Measurements from ENCODE around the gene ZBTB32.
"Not testable (repeated sequence)": the region's sequence is repeated elsewhere in the genome, so short reads cannot be mapped to it uniquely, and the experiment has no call there.

Gene ZBTB32, protein sequence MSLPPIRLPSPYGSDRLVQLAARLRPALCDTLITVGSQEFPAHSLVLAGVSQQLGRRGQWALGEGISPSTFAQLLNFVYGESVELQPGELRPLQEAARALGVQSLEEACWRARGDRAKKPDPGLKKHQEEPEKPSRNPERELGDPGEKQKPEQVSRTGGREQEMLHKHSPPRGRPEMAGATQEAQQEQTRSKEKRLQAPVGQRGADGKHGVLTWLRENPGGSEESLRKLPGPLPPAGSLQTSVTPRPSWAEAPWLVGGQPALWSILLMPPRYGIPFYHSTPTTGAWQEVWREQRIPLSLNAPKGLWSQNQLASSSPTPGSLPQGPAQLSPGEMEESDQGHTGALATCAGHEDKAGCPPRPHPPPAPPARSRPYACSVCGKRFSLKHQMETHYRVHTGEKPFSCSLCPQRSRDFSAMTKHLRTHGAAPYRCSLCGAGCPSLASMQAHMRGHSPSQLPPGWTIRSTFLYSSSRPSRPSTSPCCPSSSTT

GRCh38 chr19:35704218-35704617, at the start of gene ZBTB32:
Gene ZBTB32 (plus strand): TSS chr19:35704558. CDS start chr19:35714627, 10,069 bp downstream.
- no peak for DNase-seq

DNA sequence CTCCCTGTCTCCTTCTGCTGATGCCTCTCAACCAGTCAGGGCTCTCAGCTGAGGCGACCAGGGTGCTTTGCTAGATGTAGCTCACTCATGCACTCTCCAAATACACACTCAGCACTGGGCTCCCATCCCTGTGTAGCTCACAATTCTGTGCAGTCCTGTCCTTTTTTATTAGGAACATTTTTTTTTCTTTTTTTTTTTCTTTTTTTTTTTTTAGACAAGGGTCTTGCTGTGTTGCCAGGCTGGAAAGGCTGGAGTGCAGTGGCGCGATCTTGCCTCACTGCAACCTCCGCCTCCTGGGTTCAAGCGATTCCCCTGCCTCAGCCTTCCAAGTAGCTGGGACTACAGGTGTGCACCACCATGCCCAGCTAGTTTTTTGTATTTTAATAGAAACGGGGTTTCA, 49.5 kb upstream of the ZBTB32 start:
- DNase-seq = not testable (repeated sequence)

DNA sequence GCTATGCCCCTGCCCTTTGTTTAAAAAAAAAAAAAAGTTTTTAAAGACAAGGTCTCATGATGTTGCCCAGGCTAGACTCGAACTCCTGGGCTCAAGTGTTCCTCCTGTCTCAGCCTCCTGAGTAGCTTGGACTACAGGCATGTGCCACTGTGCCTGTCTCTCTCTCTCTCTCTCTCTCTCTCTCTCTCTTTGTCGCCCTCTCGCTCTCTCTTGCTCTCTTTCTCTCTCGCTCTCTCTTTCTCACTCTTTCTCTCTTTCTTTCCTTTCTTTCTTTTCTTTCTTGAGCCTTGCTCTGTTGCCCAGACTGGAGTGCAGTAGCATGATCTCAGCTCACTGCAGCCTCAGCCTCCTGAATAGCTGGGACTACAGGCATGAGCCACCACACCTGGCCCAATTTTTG, 48.8 kb upstream of the ZBTB32 start:
- DNase-seq = no peak

- no peak for DNase-seq
These were observed 47.7 kb upstream of the ZBTB32 start for GRCh38 chr19:35656700-35657099.

- DNase-seq = no peak
These were observed 46.3 kb upstream of the ZBTB32 start for GRCh38 chr19:35657904-35658700.

DNA sequence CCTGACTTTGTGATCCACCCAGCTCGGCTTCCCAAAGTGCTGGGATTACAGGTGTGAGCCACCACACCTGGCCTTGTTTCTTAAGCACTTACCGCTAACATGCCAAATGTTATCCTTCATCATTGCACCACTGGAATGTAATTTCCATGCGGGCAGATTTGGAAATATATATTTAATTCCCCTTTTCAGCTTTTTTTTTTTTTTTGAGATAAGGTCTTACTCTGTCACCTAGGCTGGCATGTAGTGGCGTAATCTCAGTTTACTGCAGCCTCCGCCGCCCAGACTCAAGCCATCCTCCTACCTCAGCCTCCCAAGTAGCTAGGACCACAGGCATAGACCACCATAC, 42.4 kb upstream of the ZBTB32 start:
- no peak for DNase-seq

- no peak for DNase-seq
These were observed 40.4 kb upstream of the ZBTB32 start for GRCh38 chr19:35663981-35664380.

GRCh38 chr19:35665157-35665556, 39.2 kb upstream of the ZBTB32 start:
- DNase-seq = no peak

DNA sequence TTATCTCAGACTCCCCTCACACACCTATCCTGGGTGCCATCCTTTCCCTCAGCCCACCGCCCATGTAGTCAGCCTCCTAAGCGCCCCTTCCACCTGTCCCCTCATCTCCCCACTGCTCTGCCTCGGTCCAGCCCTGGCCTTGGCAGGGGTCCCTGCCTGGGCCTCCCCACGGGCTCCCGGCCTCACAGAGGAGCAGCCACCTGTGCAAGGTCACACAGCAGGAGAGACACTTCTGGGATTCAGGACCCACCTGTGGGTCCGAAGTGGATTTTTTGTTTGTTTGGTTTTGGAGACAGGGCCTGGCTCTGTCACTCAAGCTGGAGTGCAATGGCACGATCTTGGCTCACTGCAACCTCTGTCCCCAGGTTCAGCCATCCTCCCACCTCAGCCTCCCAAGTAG, 38.8 kb upstream of the ZBTB32 start:
- DNase-seq = no peak

DNA sequence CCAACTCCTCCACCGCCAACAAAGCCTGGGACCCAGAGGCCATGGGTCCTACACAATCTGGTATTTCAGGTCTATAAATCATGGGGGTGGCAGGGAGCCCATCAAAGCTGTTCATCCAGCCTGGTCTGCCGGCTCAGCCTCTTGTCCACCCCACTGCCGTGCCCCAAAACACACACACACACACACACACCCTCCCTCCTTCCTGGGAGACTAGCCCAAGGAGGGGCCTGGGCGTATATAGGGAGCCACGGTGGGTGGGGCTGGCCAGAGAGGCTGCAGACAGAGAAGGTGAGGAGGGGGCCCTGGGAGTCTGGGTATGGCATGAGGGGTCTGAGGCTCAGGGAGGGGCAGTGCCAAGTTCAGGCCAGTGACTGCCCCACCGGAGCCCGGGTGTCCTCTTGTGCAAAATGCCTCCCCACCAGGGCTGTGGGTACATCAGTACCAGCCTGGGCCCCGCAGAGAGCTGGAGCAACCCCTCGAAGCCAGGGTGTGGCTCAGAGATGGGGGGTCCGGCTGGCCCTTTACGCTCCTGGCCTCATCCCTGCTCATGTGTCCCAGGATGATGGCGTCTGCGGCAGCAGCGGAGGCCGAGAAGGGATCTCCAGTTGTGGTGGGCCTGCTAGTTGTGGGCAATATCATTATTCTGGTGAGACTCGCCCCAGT, 38.0 kb upstream of the ZBTB32 start, which contains the start of gene UPK1A:
TSS of gene UPK1A (plus strand) at position 267 of the 663 bp plus-strand sequence. CDS start at position 563, 296 bp downstream.
- no peak for DNase-seq

DNA sequence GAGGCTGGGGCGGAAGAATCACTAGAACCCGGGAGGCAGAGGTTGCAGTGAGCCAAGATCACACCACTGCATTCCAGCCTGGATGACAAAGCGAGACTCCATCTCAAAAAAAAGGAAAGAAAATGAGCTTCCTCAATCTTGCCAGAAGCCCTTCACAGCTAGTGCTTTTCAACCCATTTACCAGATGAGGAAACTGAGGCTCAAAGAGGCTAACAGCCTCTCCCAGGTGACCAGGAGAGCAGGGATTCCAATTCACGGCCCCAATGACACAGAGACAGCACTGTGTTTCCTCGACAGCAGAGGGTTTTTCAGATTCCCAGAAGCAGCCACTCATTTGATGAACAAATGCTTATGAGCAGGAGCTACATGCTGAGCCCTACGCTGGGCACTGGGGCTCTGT, 34.8 kb upstream of the ZBTB32 start:
- DNase-seq = no peak

DNA sequence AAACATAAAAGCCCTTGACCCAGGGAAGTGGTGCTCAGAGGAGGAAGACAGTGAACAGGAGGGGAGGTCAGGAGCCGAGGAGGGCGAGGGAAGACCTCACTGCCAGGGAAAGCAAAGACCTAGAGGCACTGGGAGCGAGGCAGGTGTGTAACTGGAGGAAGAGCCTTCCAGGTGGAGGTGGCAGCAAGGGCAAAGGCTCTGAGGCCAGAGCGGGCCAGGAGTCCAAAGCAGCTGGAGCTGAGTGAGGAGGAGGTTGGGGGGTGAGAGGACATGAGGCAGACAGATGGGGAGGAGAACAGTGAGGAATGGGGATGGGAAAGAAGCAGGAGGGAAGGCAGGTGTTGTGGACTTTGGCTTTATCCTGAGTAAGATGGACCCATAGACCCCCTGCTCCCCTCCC, 34.4 kb upstream of the ZBTB32 start:
- DNase-seq = no peak

DNA sequence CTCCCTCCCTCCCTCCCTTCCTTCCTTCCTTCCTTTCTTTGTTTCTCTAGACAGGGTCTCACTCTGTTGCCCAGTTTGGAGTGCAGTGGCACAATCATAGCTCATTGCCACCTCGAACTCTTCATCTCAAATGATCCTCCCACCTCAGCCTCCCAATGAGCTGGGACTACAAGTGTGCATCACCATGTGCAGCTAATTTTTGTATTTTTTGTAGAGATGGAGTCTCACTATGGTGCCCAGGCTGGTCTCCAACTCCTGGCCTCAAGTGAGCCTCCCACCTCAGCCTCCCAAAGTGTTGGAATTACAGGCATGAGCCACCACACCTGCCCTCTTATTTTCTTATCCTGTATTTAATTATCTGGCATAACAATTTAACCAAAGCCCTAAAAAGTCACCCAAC, 33.7 kb upstream of the ZBTB32 start:
- no peak for DNase-seq

DNA sequence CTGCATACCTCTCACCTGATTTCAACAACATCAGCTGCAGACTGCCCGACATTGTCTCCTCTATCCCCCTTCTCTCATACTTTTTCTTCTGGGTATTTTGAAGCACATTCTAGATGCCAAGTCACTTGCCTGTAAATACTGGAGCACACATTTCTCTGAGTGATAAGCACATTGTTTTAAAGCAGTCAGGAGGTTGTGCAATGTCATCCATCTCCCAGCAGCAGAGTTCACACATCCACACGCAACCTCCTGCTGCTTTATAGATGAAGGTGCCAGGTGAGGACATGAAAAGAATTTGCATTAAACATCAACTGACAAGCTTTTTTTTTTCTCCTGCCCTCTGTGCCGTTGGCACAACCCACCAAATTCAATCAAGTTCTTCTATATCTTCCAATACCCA, 32.5 kb upstream of the ZBTB32 start:
- DNase-seq = no peak

DNA sequence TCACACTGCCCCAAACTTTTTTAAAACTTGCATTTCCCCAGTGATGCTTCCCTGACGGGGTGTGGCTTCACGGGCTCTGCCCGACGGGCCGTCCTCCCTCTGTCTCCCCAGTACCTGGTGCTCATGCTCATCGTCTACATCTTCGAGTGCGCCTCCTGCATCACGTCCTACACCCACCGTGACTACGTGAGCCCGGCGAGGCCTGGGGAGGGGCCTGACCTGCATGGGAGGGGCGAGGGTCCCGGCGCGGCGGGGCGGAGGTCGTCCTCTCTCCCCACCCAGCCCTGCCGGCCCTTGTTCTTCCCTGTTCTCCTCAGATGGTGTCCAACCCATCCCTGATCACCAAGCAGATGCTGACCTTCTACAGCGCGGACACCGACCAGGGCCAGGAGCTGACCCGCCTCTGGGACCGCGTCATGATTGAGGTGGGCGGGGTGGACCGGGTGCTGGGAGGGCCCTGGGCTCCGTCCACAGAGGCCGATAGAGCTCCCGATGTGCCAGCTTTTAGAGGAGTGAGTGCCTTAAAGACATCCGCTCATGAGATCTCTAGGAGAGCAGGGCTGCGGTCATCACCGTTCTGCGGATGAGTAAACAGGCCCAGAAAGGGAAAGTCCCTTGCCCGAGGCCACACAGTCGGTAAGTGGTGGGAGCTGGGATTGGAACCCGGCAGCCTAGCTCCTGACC, 31.1 kb upstream of the ZBTB32 start:
- DNase-seq = no peak

GRCh38 chr19:35675589-35676140, 28.7 kb upstream of the ZBTB32 start:
- no peak for DNase-seq

DNA sequence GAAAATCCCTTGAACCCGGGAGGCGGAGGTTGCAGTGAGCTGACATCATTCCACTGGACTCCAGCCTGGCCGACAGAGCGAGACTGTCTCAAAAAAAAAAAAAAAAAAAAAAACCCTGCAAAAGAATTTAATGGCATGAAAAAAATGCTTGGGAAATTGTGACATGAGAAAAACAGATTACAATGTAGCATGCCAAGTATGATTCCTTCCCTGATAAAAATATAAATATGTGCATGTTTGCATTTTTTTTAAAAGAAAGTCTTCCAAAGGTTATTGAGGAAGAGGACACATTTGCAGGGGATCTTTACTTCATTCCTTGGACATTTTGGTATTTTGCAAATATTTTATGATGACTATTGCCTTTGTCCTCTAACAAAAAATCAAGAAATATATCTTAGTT, 14.5 kb upstream of the ZBTB32 start:
- no peak for DNase-seq

DNA sequence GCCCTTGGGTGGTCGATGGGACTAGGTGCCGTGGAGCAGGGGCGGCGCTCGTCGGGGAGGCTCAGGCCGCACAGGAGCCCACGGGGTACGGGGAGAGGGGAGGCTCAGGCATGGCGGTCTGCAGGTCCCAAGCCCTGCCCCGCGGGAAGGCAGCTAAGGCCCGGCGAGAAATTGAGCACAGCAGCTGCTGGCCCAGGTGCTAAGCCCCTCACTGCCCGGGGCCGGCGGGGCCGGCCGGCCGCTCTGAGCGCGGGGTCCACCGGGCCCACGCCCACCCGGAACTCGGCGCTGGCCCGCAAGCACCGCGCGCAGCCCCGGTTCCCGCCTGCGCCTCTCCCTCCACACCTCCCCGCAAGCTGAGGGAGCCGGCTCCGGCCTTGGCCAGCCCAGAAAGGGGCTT, 13.3 kb upstream of the ZBTB32 start:
- DNase-seq = not testable (repeated sequence)

- DNase-seq = no peak
These were observed 12.3 kb upstream of the ZBTB32 start for GRCh38 chr19:35692010-35692409.

- no peak for DNase-seq
These were observed 10.9 kb upstream of the ZBTB32 start for GRCh38 chr19:35693422-35693821.

- peak; percentile 78 for DNase-seq
These were observed 10.3 kb upstream of the ZBTB32 start for GRCh38 chr19:35693835-35694599.

All from NCI-H510A (cell line).